NCI-H460 (cell line): ENCODE results near the gene FRS2. TPM values are rescaled to one million over a fixed set of nuclear protein-coding genes. Genes with fewer than 3 reads are reported as not detected.
"Not testable (repeated sequence)": the region's sequence is repeated elsewhere in the genome, so short reads cannot be mapped to it uniquely, and the experiment has no call there.

Experiments used
- DNase-seq: peaks from one replicate; pipeline ENCODE4 v3.0.0-alpha.2; 2016; ENCODE audit warnings: low read depth; ENCODE audit errors: extremely low read depth
- total RNA-seq: library from RNA; depleted of rRNA; stranded (reverse); fragments of >200 nt; shearing (Covaris generic); gene quantifications from 2 replicates; pipeline ENCODE4 v1.2.3, GENCODE V29; 2014

Gene FRS2
- total RNA-seq, 1 experiment from 2014 or later: 26.5 TPM

DNA sequence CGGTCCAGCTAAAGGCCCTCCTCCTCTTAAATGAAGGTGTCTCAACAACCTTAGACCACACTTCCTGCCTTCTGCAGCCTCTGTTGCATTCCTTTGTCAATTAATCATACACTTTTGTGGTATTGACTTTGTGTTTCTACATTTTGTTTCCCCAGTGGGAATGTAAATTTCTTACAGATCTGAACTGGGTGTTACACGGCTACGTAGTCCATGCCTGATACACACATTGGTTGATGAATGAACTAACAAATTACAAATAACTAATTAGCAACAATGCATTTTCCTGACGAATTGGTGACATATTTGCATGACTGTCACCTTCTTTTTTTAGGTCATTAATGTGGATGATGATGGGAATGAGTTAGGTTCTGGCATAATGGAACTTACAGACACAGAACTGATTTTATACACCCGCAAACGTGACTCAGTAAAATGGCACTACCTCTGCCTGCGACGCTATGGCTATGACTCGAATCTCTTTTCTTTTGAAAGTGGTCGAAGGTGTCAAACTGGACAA is 99.9 kb downstream of the FRS2 start:
- DNase-seq: peak; percentile 51

DNA sequence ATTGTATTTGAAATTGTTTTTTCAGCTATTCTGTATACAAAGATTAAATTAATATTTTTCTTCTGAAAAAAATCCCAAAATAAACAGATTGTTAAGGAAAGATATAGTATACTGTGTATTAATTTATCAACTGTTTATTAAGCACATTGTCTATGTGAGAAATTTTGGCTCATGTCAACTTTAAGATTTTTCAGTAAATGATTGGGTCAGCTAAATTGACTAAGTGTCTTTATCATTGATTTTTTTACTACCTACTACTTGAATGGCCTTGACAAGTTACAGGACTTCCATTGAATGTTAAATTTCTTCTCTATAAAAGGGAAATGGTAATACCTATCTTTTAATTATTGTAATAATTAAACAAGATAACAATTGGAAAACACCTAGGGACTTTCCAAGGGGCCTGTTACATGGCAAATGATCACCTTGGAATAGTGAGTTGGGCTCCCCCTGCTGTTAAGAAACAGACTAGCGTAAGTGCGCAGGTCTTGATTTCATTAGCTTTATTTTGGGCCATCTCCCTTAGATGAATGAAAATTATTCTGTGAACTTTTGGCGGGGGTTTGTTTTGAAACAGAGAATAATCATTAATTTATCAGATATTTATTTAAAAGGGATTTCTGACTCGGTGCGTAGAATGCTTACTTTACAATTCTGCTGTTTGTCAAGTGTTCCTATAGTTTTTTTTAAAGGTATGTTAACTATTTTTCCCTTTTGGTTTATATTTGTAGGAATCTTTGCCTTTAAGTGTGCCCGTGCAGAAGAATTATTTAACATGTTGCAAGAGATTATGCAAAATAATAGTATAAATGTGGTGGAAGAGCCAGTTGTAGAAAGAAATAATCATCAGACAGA is 100.6 kb downstream of the FRS2 start:
- peak; percentile 72 for DNase-seq

DNA sequence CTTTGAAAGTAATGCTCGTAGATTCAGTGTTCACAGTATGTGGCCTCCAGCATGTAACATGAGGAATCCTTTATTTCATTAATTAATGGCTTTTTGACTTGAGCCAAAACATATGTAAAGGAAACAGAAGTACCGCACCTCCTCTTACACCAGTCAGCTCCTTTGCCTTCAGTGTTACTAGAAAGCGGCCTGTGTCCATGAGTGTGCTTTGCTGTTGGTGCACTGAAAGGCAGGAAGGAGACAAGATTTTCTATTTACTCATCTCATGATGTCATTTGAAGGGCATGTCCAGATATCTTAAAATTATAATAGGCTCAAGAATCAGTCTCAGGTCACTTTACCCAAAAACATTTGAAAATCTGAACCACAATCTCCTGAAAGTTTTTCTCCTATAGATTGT is 105.2 kb downstream of the FRS2 start:
- no peak for DNase-seq

DNA sequence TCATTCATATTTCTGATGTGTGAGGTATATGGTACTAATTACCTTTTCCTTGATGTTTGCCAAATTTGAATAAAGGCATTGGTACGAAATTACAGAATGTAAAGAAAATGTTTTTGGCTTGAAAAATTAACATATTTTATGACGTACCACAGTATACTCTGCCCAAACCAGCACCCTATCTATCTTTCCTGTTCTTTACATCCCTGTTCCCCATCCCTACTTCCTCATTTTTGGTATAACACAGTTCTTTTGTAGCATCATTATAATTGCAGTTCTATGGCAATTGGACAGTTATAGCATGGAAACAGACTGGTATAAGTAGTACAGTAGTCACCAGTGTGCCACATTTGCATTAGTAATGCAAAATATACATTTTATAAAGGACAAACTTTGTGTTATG is 108.1 kb downstream of the FRS2 start:
- no peak for DNase-seq

DNA sequence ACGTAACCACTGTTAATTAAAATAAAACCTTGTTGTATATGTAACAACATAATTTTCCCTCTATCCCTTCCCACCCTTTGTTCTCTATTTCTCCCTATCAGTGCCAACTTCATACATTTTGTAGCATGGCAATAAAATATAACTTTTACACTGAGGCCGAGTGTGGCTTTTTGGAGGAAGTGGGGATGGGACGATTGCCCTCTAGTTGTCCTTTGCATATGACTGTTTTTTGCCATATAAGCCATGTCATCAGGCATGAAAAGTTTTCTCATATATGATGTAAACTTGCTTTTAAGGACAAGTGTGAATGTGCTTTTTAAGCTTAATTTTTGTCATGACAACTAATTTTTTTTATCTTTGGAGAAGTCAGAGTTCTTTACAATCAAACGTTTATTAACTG is 108.8 kb downstream of the FRS2 start:
- DNase-seq: no peak

DNA sequence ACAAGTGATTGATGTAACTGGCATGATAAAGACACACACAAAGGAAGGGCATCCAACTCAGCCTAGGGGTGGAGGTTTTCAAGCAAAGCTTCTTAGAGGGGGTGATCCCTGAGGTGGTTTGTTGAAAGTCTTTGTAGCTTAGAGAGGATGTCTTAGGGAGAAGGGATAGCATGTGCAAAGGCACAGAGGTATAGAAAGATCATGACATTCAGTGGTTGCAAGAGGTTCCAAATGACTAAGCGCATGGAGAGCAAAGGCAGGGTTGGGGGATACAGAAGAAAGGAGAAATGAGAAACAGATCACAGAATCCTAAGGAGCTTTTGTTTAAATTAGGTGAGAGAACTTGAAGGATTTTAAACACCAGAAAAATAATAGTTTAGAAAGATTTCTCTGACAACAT is 109.9 kb downstream of the FRS2 start:
- DNase-seq: no peak

DNA sequence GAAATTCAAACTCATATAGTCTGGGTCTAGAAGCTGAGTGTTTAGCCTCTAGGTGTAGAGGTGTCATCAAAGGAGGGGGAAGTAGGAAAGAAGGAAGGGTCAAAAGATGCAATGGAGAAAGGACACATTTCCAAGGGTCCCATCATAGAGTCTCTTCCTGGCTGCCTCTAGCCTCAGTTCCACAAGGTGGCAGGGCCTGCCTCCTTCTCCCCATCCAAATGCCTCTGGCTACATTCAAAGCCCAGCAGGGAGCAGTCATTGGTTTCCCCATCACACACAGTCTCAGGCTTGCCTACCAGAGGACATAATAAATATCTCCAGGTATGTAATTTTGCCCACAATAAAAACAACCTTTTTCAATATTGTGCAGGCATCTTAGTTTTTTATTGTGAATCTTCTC is 113.0 kb downstream of the FRS2 start:
- DNase-seq: no peak

DNA sequence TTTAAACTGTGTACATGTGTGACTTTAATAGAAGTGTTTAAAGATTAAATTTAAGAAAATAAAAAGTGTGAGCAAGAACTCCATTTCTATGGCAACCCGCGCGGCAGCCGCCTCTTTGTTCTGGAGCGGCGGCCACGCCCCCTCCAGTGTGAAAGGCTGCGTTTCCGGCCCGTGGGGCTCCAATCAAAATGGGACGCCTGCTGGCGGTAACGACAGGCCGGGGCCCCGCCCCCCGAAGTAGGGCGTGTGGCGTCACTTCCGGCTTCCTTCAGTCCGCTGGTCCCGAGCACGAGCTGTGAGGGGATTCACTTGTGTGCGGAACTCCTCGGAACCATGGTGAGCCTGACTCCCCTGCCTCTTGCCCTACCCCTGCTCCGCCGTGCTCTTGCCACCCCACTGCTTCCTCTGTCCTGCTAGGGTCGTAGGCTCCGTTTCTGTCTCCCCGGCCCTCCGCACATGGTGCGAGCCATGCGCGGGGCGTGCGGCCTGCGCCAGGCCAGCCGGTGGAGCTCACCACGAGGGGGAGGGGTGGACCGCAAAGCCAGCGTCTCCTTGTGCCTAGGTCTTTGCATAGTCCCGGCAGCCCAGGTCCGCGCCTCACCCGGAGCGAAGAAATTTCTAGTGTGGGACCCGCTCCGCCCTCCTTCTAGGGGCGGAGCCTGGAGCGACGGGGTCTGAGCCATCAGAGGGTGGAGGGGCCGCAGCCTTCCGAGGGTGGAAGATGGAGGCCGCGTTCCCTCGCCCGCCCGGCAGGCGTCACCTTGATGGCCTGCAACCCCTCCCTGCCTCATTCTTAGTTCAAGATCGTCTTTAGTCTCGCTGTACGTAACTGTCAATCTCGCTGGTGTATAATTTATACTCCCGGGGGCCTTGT is 115.2 kb downstream of the FRS2 start, which contains the start of gene CCT2:
Gene CCT2, plus strand, starts transcription at position 271 of the 874 bp plus-strand sequence. Its CDS starts 63 bp downstream, at position 334.
- peak; percentile 95 for DNase-seq

DNA sequence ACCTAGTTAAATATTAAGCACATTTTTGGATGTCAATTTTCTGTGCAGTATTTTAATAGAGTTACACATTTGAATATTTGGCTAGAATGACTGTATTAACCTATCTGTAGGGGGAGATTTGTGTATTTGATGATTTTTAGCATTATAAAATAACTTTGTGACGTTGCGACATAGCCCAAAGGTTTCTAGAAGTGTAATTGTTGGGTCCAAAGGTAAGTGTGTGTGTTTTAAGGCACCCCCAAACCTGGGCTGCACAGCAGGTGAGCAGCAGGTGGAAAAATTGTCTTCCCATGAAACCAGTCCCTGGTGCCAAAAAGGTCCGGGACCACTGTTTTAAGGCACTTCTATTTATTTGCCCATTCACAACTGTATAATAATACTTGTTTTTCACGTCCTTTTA is 118.3 kb downstream of the FRS2 start:
- no peak for DNase-seq

DNA sequence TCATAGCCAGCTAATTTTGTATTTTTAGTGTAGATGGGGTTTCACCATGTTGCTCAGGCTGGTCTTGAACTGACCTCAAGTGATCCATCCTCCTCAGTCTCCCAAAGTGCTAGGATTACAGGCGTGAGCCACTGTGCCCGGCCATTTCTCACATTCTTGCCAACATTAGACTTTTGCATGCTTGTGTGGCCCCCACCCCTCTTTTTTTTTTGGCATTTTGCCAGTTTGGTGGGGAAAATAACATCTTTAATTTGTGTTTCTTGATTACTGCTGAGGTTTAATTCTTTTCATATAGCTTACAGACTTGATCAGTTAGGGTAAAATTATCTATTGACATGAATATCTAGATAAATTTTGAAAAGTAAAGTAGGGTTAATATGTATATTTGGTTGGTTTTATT is 118.9 kb downstream of the FRS2 start:
- DNase-seq: no peak

DNA sequence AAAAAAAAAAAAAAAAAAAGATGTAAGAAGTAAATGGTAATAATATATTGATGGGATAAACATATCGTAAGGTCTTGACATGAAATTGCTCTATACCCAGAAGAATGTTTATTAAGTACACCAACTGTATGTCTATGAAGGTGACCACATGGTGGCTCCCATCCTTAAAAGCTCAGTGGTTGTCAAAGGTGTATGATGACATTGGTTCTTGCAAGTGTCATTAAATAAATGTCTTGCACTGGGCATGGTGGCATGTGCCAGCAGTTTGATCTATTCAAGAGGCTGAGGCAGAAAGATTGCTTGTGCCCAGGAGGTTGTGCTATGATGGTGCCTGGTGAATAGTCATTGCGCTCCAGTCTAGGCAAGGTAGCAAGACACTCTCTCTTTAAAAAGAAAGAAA is 125.5 kb downstream of the FRS2 start:
- no peak for DNase-seq

DNA sequence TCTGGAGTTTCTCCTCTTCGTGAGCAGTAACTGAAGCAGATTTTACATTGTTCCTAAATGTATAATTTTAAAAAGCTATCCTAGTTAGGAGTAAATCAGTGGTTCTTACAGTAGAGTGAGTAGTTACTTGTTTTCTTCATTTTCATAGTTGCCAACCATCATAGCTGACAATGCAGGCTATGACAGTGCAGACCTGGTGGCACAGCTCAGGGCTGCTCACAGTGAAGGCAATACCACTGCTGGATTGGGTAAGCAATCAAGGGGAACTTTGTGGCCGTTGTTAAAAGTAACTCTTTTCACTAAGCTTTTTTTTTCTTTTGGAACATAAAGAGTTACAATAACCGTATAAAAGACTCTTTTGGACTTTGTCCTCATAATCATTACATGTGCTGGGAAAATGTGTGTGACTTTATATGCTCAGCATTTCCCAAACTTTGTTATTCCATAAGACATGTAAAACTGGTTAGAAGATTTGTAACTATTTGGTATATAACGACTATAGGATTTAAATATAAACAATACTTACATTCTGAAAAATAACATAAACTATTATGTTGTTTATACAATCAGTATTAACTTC is 128.1 kb downstream of the FRS2 start:
- DNase-seq: no peak

DNA sequence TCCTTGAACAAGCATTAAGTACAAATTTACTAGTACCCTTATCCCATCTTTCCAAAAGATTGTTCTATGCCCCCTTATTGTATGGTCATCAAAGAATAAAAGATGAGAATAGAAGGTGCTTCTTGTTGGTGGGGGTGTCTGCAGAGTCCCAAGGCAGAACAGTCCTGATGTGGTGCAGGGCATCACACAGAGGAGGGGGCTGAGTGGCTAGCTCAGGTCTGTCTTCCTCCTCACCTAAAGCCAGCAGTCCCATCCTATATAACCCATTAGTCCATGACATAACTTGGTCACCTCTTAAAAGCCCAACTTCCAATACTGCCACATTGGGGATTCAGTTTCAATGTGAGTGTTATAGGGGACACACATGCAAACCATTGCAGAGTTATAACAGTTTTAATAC is 130.6 kb downstream of the FRS2 start:
- DNase-seq: no peak

DNA sequence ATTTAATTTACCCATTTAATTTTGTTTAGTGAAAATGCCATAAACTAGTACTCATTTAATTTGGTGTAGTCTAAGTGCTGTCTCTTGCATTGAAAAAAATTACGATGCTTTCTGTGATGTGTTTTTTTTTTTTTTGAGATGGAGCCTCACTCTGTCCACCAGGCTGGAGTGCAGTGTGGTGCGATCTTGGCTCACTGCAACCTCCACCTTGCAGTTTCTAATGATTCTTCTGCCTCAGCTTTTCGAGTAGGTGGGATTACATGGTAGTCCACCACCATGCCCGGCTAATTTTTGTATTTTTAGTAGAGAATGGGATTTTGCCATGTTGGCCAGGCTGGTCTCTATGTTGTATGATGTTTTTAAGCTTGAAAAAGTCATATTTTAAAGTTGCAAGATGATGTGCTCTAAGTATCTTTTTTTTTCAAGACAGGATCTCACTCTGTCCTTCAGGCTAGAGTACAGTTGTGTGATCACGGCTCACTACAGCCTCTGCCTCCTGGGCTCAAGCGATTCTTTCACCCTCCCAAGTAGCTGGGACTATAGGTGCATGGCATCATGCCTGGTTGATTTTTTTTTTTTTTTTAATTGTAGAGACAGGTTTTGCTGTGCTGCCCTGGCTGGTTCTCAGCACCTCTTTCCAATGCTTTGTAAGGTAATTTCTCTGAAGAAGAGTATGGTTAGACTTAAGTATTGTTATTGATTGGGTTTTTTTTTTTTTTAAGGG is 131.9 kb downstream of the FRS2 start:
- DNase-seq: no peak

DNA sequence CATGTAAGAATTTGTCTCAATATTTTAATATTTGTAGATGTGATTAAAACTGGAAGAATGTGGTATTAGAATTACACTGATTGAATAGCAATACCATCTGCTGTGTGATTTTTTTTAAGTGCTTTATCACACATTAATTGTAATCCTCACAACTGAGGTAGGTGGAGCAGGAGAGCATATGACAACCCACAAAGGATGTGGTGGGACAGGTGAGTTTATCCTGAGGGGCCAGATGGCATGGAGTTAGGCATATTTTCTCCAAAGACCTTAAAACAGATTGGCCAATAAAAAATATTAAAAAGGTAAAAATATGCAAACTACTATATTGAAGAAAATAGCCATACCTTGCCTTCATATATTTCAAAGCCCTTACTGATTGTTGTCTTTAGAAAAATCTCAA is 132.8 kb downstream of the FRS2 start:
- no peak for DNase-seq

DNA sequence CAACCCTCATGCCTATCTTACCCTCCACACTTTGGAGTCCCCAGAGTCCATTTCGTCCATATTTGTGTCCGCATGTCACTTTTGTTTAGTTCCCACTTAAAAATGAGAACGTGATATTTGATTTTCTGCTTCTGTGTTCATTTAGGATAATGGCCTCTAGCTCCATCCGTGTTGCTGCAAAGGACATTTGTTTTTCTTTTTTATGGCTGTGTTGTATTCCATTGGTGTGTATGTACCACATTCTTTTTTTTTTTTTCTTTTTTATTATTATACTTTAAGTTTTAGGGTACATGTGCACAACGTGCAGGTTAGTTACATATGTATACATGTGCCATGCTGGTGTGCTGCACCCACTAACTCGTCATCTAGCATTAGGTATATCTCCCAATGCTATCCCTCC is 133.4 kb downstream of the FRS2 start:
- DNase-seq: not testable (repeated sequence)

DNA sequence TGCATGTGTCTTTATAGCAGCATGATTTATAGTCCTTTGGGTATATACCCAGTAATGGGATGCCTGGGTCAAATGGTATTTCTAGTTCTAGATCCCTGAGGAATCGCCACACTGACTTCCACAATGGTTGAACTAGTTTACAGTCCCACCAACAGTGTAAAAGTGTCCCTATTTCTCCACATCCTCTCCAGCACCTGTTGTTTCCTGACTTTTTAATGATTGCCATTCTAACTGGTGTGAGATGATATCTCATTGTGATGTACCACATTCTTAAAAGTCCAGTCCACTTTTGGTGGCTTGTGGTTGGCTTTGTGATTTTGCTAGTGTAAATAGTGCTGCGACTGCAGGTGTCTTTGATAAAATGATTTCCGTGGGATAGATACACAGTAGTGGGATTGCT is 134.1 kb downstream of the FRS2 start:
- DNase-seq: not testable (repeated sequence)

DNA sequence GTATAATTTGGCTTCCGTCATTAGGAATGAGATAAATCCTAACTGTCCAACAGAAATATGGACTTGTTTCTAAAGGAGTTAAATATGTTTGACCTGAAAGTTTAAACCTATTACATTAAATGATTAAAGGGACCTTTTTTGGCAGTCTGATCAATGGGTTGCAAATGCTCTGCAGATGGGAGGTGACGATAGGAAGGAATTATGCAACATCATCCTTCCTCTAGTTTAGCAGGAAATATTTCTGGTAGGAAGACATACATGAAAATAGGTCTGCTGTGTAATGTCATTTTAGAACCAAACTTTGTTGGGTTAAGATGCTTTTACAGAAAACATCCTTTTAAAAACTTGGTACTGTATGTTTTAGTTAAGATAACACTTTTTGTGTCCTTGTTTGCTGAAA is 137.9 kb downstream of the FRS2 start:
- DNase-seq: no peak

DNA sequence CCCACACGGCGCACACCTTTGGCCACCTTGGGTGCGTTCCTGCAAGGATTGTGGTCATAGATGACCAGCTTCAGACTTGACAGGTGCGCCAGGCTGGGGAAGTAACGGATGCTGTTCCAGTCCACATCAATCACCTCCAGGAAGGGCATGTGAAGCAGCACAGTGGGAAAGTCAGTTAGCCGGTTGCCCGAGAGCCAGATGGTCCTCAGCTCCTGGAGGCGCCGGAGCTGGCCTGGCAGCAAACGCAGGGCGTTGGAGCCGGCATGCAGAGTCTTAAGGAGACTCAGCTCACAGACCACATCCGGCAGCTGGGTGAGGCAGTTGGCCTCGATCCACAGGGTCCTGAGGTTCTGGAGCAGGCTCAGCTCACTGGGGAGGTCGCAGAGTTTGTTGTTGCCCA is 139.9 kb downstream of the FRS2 start:
- DNase-seq: no peak

DNA sequence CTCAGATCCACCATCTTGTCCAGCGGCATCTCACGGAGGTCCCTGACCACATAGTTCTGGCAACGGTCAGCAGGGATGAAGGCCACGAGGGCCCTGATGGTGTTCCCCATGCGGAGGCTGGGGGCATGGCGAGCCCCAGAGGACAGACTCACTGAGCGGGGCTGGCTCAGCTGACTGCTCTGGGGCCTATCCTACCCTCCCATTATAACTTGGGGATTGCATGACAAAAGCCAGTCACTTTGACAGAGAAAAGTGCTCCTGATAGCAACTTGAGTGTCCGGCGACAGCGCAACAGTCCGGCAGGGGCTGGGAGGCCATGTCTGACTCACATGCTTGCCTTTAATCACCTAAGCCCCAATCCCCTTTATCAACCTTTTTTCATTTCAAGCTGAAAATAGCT is 140.5 kb downstream of the FRS2 start, which contains the start of gene LRRC10:
Gene LRRC10, minus strand, starts transcription at position 179 of the 400 bp plus-strand sequence. Its CDS starts 69 bp downstream, at position 110.
- no peak for DNase-seq
